ENCODE data around the gene SERPINA6.
"Not testable (repeated sequence)": the region's sequence is repeated elsewhere in the genome, so short reads cannot be mapped to it uniquely, and the experiment has no call there.

The SERPINA6 gene

GRCh38 chr14:94292526-94292871 lies 30.6 kb downstream of the SERPINA6 start:
- no peak for DNase-seq
- ATAC-seq: no peak

GRCh38 chr14:94291906-94292525 lies 31.1 kb downstream of the SERPINA6 start:
- no peak for ATAC-seq
- DNase-seq: no peak

GRCh38 chr14:94291159-94291905 lies 31.8 kb downstream of the SERPINA6 start:
- no peak for DNase-seq
- no peak for ATAC-seq

GRCh38 chr14:94290197-94290596 lies 32.9 kb downstream of the SERPINA6 start:
- DNase-seq (no peak), ATAC-seq (no peak)

- ATAC-seq (no peak), DNase-seq (no peak)
Measured at GRCh38 chr14:94288610-94289465, 34.3 kb downstream of the SERPINA6 start.

- DNase-seq: no peak
- no peak for ATAC-seq
Measured at GRCh38 chr14:94285158-94285557, 38.0 kb downstream of the SERPINA6 start.

- DNase-seq (no peak), ATAC-seq (no peak)
Measured at GRCh38 chr14:94284221-94284620, 38.9 kb downstream of the SERPINA6 start.

- no peak for DNase-seq
- no peak for ATAC-seq
Measured at GRCh38 chr14:94282991-94283723, 40.0 kb downstream of the SERPINA6 start.

- ATAC-seq: no peak
Measured at GRCh38 chr14:94278731-94279130, 44.4 kb downstream of the SERPINA6 start.

GRCh38 chr14:94276898-94277561 lies 46.1 kb downstream of the SERPINA6 start:
- ATAC-seq, DNase-seq: not testable (repeated sequence)

More at GRCh38 chr14:94278731-94279130, 44.4 kb downstream of the SERPINA6 start:
- no peak for DNase-seq

- DNase-seq (no peak), ATAC-seq (no peak)
Measured at GRCh38 chr14:94269156-94269555, 54.0 kb downstream of the SERPINA6 start.

GRCh38 chr14:94268582-94268981 lies 54.6 kb downstream of the SERPINA6 start:
- DNase-seq, ATAC-seq: not testable (repeated sequence)

- no peak for DNase-seq
- ATAC-seq: no peak
Measured at GRCh38 chr14:94267352-94267751, 55.8 kb downstream of the SERPINA6 start.

GRCh38 chr14:94264195-94264594 lies 58.9 kb downstream of the SERPINA6 start:
- ATAC-seq, DNase-seq: not testable (repeated sequence)
